H9 (cell line): ENCODE results near the gene KIRREL3. TPM values are rescaled to one million over a fixed set of nuclear protein-coding genes. Genes with fewer than 3 reads are reported as not detected.

Experiments
- DNase-seq: peaks from one replicate; pipeline ENCODE4 v3.0.0-alpha.2; 2017
- H2AFZ ChIP-seq: one replicate; pipeline ENCODE4 v1.6.1; 2013; ENCODE audit warnings: mild to moderate bottlenecking, low read length, control low read depth, moderate library complexity
- H2AK5ac ChIP-seq: 2 replicates; pipeline ENCODE4 v1.6.1; 2013; ENCODE audit warnings: low read length, control low read depth, mixed read lengths; ENCODE audit not compliant: insufficient read length
- H2BK120ac ChIP-seq: one replicate; pipeline ENCODE4 v1.6.1; 2013; ENCODE audit warnings: low read depth, mild to moderate bottlenecking, low read length, control low read depth, inconsistent platforms; ENCODE audit not compliant: poor library complexity, severe bottlenecking
- H2BK12ac ChIP-seq: 2 replicates; pipeline ENCODE4 v1.6.1; 2013; ENCODE audit warnings: low read length, control low read depth, mixed read lengths, low read depth; ENCODE audit not compliant: insufficient read length
- H2BK15ac ChIP-seq: 2 replicates; pipeline ENCODE4 v1.6.1; 2013; ENCODE audit warnings: low read depth, low read length, control low read depth
- H2BK20ac ChIP-seq: one replicate; pipeline ENCODE4 v1.6.1; 2013; ENCODE audit warnings: low read depth, mild to moderate bottlenecking, low read length, control low read depth, inconsistent platforms; ENCODE audit not compliant: poor library complexity, severe bottlenecking
- H2BK5ac ChIP-seq: 2 replicates; pipeline ENCODE4 v1.6.1; 2013; ENCODE audit warnings: low read length, control low read depth, mixed read lengths; ENCODE audit not compliant: insufficient read length
- H3K14ac ChIP-seq: 2 replicates; pipeline ENCODE4 v1.6.1; 2013; ENCODE audit warnings: low read length, control low read depth; ENCODE audit not compliant: insufficient read depth
- H3K18ac ChIP-seq: 2 replicates; pipeline ENCODE4 v1.6.1; 2013; ENCODE audit warnings: low read depth, mild to moderate bottlenecking, mixed read lengths, low read length, control low read depth; ENCODE audit not compliant: insufficient read length
- H3K23ac ChIP-seq: 2 replicates; pipeline ENCODE4 v1.6.1; 2013; ENCODE audit warnings: low read length, control low read depth, mixed read lengths, low read depth; ENCODE audit not compliant: insufficient read length
- H3K23me2 ChIP-seq: 2 replicates; pipeline ENCODE4 v1.6.1; 2013; ENCODE audit warnings: low read depth, mild to moderate bottlenecking, mixed read lengths, low read length, control low read depth; ENCODE audit not compliant: insufficient read length, poor library complexity, severe bottlenecking
- H3K27ac ChIP-seq: 2 replicates; pipeline ENCODE4 v1.5.1; 2013; ENCODE audit warnings: low read length, control low read depth, mixed read lengths, low read depth; ENCODE audit not compliant: insufficient read length
- H3K27me3 ChIP-seq: 2 replicates; pipeline ENCODE4 v1.6.1; 2013; ENCODE audit warnings: low read length, control low read depth, inconsistent platforms; ENCODE audit not compliant: insufficient read depth
- H3K4ac ChIP-seq: 2 replicates; pipeline ENCODE4 v1.6.1; 2013; ENCODE audit warnings: low read depth, mild to moderate bottlenecking, control low read depth, inconsistent platforms, low read length, moderate library complexity
- H3K4me1 ChIP-seq: 2 replicates; pipeline ENCODE4 v1.6.1; 2013; ENCODE audit warnings: low read length, control low read depth, inconsistent platforms; ENCODE audit not compliant: insufficient read depth
- H3K4me2 ChIP-seq: 2 replicates; pipeline ENCODE4 v1.6.1; 2013; ENCODE audit warnings: low read length, control low read depth, mixed read lengths; ENCODE audit not compliant: insufficient read length, insufficient read depth
- H3K56ac ChIP-seq: 2 replicates; pipeline ENCODE4 v1.6.1; 2013; ENCODE audit warnings: low read depth, mild to moderate bottlenecking, mixed read lengths, low read length, control low read depth; ENCODE audit not compliant: insufficient read length
- H3K79me1 ChIP-seq: 2 replicates; pipeline ENCODE4 v1.6.1; 2013; ENCODE audit warnings: low read depth, mild to moderate bottlenecking, moderate library complexity, low read length, control low read depth, inconsistent platforms; ENCODE audit not compliant: insufficient read depth, poor library complexity, severe bottlenecking
- H3K79me2 ChIP-seq: 2 replicates; pipeline ENCODE4 v1.6.1; 2013; ENCODE audit warnings: low read length, control low read depth, inconsistent platforms; ENCODE audit not compliant: insufficient read depth
- H3K9ac ChIP-seq: 2 replicates; pipeline ENCODE4 v1.6.1; 2013; ENCODE audit warnings: low read length, control low read depth, mixed read lengths; ENCODE audit not compliant: insufficient read length; ENCODE audit errors: extremely low read depth
- H3K9me3 ChIP-seq: one replicate; pipeline ENCODE4 v1.6.1; 2013; ENCODE audit warnings: low read depth, low read length, inconsistent platforms; ENCODE audit not compliant: control insufficient read depth
- H3T11ph ChIP-seq: one replicate; pipeline ENCODE4 v1.6.1; 2013; ENCODE audit warnings: mild to moderate bottlenecking, low read length, control low read depth, inconsistent platforms
- H4K20me1 ChIP-seq: one replicate; pipeline ENCODE4 v1.6.1; 2013; ENCODE audit not compliant: control insufficient read depth, insufficient read length, insufficient read depth
- H4K5ac ChIP-seq: 2 replicates; pipeline ENCODE4 v1.6.1; 2013; ENCODE audit warnings: low read depth, mild to moderate bottlenecking, mixed read lengths, low read length, control low read depth; ENCODE audit not compliant: insufficient read length
- H4K8ac ChIP-seq: replicated peaks from 2 replicates; pipeline ENCODE4 v1.6.1; 2013; ENCODE audit warnings: low read length, control low read depth, mixed read lengths, low read depth; ENCODE audit not compliant: insufficient read length
- H4K91ac ChIP-seq: 2 replicates; pipeline ENCODE4 v1.6.1; 2013; ENCODE audit warnings: low read depth, mild to moderate bottlenecking, moderate library complexity, mixed read lengths, low read length, control low read depth; ENCODE audit not compliant: insufficient read length
- H3K27ac Mint-ChIP-seq, 3 experiments: 2 replicates in 2 of 3; 3 replicates in 1 of 3; pipeline ENCODE4 v1.8.0; 2020 to 2021; ENCODE audit warnings: mixed read lengths in 3 of 3, mild to moderate bottlenecking in 1 of 3, moderate library complexity in 1 of 3
- H3K27me3 Mint-ChIP-seq: 2 replicates; pipeline ENCODE4 v1.8.0; 2021; ENCODE audit warnings: low read depth, mild to moderate bottlenecking, moderate library complexity, mixed read lengths
- H3K36me3 Mint-ChIP-seq, 3 experiments: 2 replicates in 2 of 3; 3 replicates in 1 of 3; pipeline ENCODE4 v1.8.0; 2020 to 2021; ENCODE audit warnings: low read depth in 3 of 3, mixed read lengths in 3 of 3; ENCODE audit not compliant: insufficient read depth in 1 of 3
- H3K4me1 Mint-ChIP-seq, 2 experiments: 2 replicates each; pipeline ENCODE4 v1.8.0; 2020; ENCODE audit warnings: mixed read lengths in 2 of 2
- H3K4me3 Mint-ChIP-seq, 2 experiments: 2 replicates in 1 of 2; 3 replicates in 1 of 2; pipeline ENCODE4 v1.8.0; 2020 to 2021; ENCODE audit warnings: mild to moderate bottlenecking in 2 of 2, mixed read lengths in 2 of 2, moderate library complexity in 1 of 2
- H3K9me3 Mint-ChIP-seq, 2 experiments: 2 replicates in 1 of 2; 3 replicates in 1 of 2; pipeline ENCODE4 v1.8.0; 2020; ENCODE audit warnings: mild to moderate bottlenecking in 2 of 2, mixed read lengths in 2 of 2, moderate library complexity in 1 of 2
- WGBS: extraction: QIAGEN DNeasy Blood & Tissue Kit; methylation state at CpG from one replicate; pipeline ENCODE4 v1.1.7; 2013; ENCODE audit warnings: missing lambda C conversion rate, low lambda C conversion rate, mixed read lengths; ENCODE audit not compliant: insufficient read length; ENCODE audit errors: extremely low coverage; 5-methylcytosine and 5-hydroxymethylcytosine counted together
- total RNA-seq: library from RNA; stranded (reverse); gene quantifications from 2 replicates; pipeline ENCODE4 v1.2.1, GENCODE V29; 2021
- TF ChIP-seq, protein P1 (sequence below): fragments of 200-600 bp; sonication (generic); conservative IDR thresholded peaks from 3 replicates; pipeline ENCODE4 v1.8.0; 2021; ENCODE audit warnings: antibody characterized with exemption, mild to moderate bottlenecking

The KIRREL3 gene
- total RNA-seq, 1 experiment from 2014 or later = 0.17 TPM

DNA sequence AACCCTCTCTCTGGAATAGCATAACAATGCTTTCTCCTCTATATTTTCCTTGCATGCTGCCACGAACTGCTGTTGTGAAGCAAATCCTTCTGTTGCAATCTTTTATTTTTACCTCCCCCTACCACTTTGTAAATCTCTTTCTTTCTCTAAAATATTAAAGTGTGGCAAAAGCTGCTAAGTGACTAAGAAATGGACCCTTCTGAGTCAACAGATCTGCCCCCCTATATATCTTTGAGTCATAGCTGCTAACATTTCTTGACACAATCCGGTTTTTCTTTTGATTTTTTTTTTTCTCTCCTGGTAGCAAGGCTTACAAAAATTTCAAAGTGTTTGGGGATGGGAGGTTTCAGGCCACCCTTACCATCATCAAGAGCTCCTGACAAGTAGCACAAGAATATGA is 39.0 kb upstream of the KIRREL3 start:
- no CpG with 5 or more reads among the region's 2 CpGs for WGBS
- Histone ChIP-seq H3K14ac (no peak overlapping the region), H3K79me1 (no peaks in the 10 kb centered on the region), H2BK12ac (no peak overlapping the region), H4K5ac (no peak overlapping the region), H2BK120ac (no peak overlapping the region), H3K4ac (no peak overlapping the region), H2BK5ac (no peak overlapping the region), H3K27ac (no peak overlapping the region), H3K4me1 (no peaks in the 10 kb centered on the region), H3K9ac (no peak overlapping the region), H4K20me1 (no peaks in the 10 kb centered on the region), H2BK20ac (no peak overlapping the region), H3T11ph (no peak overlapping the region), H2BK15ac (no peak overlapping the region), H4K91ac (no peak overlapping the region), H3K27me3 (no peaks in the 10 kb centered on the region), H3K9me3 (no peaks in the 10 kb centered on the region), H3K79me2 (no peaks in the 10 kb centered on the region), H3K56ac (no peak overlapping the region), H4K8ac (no peak overlapping the region), H2AFZ (no peak overlapping the region), H3K4me2 (no peak overlapping the region), H3K23me2 (no peaks in the 10 kb centered on the region), H3K23ac (no peak overlapping the region), H3K18ac (no peak overlapping the region), H2AK5ac (no peak overlapping the region)
- H3K27ac Mint-ChIP-seq = no peak overlapping the region
- H3K9me3 Mint-ChIP-seq = no peaks in the 10 kb centered on the region
- no peak for DNase-seq
- no peaks in the 10 kb centered on the region for H3K36me3 Mint-ChIP-seq
- peaks cover 2% of the 10 kb centered on the region; the same call in 1 of the 2 replicates for H3K27me3 Mint-ChIP-seq
- peaks cover 17 to 26% of the 10 kb centered on the region in 2 experiments for H3K4me1 Mint-ChIP-seq
- H3K4me3 Mint-ChIP-seq = no peak overlapping the region
- TF ChIP-seq, protein P1, sequence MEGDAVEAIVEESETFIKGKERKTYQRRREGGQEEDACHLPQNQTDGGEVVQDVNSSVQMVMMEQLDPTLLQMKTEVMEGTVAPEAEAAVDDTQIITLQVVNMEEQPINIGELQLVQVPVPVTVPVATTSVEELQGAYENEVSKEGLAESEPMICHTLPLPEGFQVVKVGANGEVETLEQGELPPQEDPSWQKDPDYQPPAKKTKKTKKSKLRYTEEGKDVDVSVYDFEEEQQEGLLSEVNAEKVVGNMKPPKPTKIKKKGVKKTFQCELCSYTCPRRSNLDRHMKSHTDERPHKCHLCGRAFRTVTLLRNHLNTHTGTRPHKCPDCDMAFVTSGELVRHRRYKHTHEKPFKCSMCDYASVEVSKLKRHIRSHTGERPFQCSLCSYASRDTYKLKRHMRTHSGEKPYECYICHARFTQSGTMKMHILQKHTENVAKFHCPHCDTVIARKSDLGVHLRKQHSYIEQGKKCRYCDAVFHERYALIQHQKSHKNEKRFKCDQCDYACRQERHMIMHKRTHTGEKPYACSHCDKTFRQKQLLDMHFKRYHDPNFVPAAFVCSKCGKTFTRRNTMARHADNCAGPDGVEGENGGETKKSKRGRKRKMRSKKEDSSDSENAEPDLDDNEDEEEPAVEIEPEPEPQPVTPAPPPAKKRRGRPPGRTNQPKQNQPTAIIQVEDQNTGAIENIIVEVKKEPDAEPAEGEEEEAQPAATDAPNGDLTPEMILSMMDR = no peak
